NT2/D1 (cell line): ENCODE measurements around the gene NFU1.
"Not testable (repeated sequence)": the region's sequence is repeated elsewhere in the genome, so short reads cannot be mapped to it uniquely, and the experiment has no call there.

ENCODE experiments used
- DNase-seq: peaks from one replicate; pipeline ENCODE4 v3.0.0-alpha.2; 2011; ENCODE audit warnings: low read depth, low spot score
- H3K27me3 ChIP-seq: 2 replicates; pipeline ENCODE4 v1.6.0; 2011; ENCODE audit warnings: mild to moderate bottlenecking; ENCODE audit not compliant: insufficient read length, insufficient read depth
- H3K36me3 ChIP-seq: 2 replicates; pipeline ENCODE4 v1.6.1; 2011; ENCODE audit warnings: mild to moderate bottlenecking, low read length, mixed read lengths; ENCODE audit not compliant: insufficient read depth, insufficient read length
- H3K4me1 ChIP-seq: 2 replicates; pipeline ENCODE4 v1.5.1; 2011; ENCODE audit not compliant: insufficient read depth, insufficient read length
- H3K4me3 ChIP-seq: 2 replicates; pipeline ENCODE4 v1.5.1; 2011; ENCODE audit warnings: low read depth; ENCODE audit not compliant: insufficient read length
- H3K9ac ChIP-seq: 2 replicates; pipeline ENCODE4 v1.6.0; 2011; ENCODE audit warnings: low read depth; ENCODE audit not compliant: insufficient read length
- H3K9me3 ChIP-seq: 2 replicates; pipeline ENCODE4 v1.5.1; 2011; ENCODE audit warnings: mild to moderate bottlenecking, low read length; ENCODE audit not compliant: insufficient read depth
- SUZ12 ChIP-seq: IDR thresholded peaks from 2 replicates; pipeline ENCODE4 v1.6.1; 2011; ENCODE audit not compliant: insufficient read length, insufficient read depth; ENCODE audit errors: extremely low read depth
- YY1 ChIP-seq: IDR thresholded peaks from 2 replicates; pipeline ENCODE4 v1.6.1; 2011; ENCODE audit not compliant: insufficient read length, insufficient read depth
- ZNF274 ChIP-seq: IDR thresholded peaks from 2 replicates; pipeline ENCODE4 v1.6.1; 2011; ENCODE audit warnings: mild to moderate bottlenecking, low read depth, low read length

The NFU1 gene

GRCh38 chr2:69429491-69430183, 7.6 kb downstream of the NFU1 start:
- peaks cover 24% of the 10 kb centered on the region for H3K36me3 ChIP-seq
- no peak for TF ChIP-seq ZNF274
- no peak for TF ChIP-seq YY1
- no peak for TF ChIP-seq SUZ12
- no peak for DNase-seq

DNA sequence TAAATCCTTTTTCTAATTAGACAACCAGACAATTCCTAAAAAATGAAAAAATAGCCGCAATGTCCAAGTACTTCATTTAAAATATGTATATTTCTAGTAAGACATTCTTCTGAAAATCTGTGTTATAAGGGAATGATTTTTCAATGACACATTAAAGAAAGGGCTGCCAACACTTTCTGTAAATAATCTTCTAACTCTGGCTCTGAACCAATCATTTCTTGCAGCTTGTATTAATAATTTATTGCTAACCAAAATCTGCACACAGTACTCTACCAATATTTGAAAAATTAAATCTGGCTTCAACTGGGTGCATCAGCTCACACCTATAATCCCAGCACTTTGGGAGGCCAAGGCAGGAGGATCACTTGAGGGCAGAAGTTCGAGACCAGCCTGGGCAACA, 8.3 kb downstream of the NFU1 start:
- TF ChIP-seq SUZ12: no peak
- no peaks in the 10 kb centered on the region for H3K4me1 ChIP-seq
- peaks cover 24% of the 10 kb centered on the region for H3K36me3 ChIP-seq
- H3K9ac ChIP-seq: no peak overlapping the region
- H3K27me3 ChIP-seq: no peaks in the 10 kb centered on the region
- no peaks in the 10 kb centered on the region for H3K9me3 ChIP-seq
- H3K4me3 ChIP-seq: no peak overlapping the region
- DNase-seq: no peak

More at GRCh38 chr2:69429491-69430183, 7.6 kb downstream of the NFU1 start:
- no peaks in the 10 kb centered on the region for H3K27me3 ChIP-seq
- no peak overlapping the region for H3K4me3 ChIP-seq
- H3K9me3 ChIP-seq: no peaks in the 10 kb centered on the region
- H3K4me1 ChIP-seq: no peaks in the 10 kb centered on the region
- H3K9ac ChIP-seq: no peak overlapping the region

DNA sequence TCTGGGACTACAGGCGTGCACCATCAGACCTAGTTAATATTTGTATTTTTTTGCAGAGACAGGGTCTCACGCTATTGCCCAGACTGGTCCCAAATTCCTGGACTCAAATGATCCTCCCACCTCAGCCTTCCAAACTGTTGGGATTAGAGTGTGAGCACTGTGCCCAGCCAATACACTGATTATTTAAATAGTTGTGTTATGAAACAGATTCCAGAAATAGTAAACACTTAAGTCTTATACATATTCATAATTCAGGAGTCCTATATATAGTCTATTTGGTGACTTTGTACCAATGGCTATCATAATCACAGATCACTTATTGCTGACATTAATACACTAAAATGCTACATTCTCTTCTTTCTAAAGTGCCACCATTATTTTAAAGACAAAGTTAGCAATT, 12.8 kb downstream of the NFU1 start:
- TF ChIP-seq YY1 (no peak), ZNF274 (no peak), SUZ12 (no peak)
- Histone ChIP-seq H3K27me3 (no peaks in the 10 kb centered on the region), H3K4me3 (no peak overlapping the region), H3K9ac (no peak overlapping the region), H3K9me3 (no peaks in the 10 kb centered on the region), H3K36me3 (peaks cover 24% of the 10 kb centered on the region), H3K4me1 (no peaks in the 10 kb centered on the region)
- DNase-seq: no peak

- Histone ChIP-seq H3K4me3 (no peak overlapping the region), H3K36me3 (peaks cover 21% of the 10 kb centered on the region), H3K9me3 (no peaks in the 10 kb centered on the region), H3K27me3 (no peaks in the 10 kb centered on the region), H3K4me1 (no peaks in the 10 kb centered on the region), H3K9ac (no peak overlapping the region)
- TF ChIP-seq SUZ12: no peak
- no peak for TF ChIP-seq YY1
- TF ChIP-seq ZNF274: no peak
- DNase-seq: no peak
These were observed 15.0 kb downstream of the NFU1 start for GRCh38 chr2:69422198-69422597.

GRCh38 chr2:69419111-69419510, 18.1 kb downstream of the NFU1 start:
- not testable (repeated sequence) for H3K27me3 ChIP-seq, H3K4me3 ChIP-seq, DNase-seq, H3K9me3 ChIP-seq, H3K4me1 ChIP-seq, H3K9ac ChIP-seq
- peaks cover 21% of the 10 kb centered on the region for H3K36me3 ChIP-seq

DNA sequence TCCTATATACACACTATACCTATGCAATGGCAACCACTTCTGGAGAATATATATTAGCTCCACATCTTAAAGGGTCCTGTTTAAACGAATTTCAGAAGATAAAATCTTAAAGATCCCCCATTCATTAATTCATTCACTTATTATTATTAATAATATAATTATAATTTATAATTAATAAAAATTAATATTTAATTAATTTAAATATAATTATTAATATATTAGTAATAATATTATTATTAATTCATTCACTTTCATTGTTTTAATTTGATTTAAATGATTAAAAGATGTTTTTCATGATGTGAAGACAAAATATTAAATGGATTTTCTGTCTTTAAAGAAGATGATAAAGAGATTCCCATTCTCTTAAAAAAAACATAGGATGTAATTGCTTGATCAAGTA, 21.1 kb downstream of the NFU1 start:
- no peaks in the 10 kb centered on the region for H3K9me3 ChIP-seq
- no peaks in the 10 kb centered on the region for H3K4me1 ChIP-seq
- TF ChIP-seq SUZ12: no peak
- TF ChIP-seq YY1: no peak
- TF ChIP-seq ZNF274: no peak
- H3K27me3 ChIP-seq: no peaks in the 10 kb centered on the region
- no peak for DNase-seq
- no peak overlapping the region for H3K9ac ChIP-seq
- H3K36me3 ChIP-seq: peaks cover 17% of the 10 kb centered on the region
- H3K4me3 ChIP-seq: no peak overlapping the region

DNA sequence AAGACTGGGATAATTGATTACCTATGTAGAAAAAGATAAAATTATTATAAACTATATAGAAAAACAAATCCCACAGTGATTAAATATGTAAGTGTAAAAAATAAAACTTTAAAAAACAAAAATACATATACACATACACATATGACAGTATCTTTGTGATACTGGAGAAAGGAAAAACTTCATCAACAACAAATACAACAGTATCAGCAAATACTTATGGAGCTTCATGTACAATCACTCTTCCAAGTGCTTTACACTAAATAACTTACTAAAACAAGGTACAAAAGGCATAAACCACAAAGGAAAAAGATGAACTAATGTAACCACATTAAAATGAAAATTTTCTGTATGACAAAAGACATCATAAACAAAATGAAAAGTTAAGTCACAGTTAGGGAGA, 26.1 kb downstream of the NFU1 start:
- Histone ChIP-seq H3K4me1 (no peaks in the 10 kb centered on the region), H3K9ac (no peak overlapping the region), H3K36me3 (peaks cover 13% of the 10 kb centered on the region), H3K4me3 (no peak overlapping the region), H3K9me3 (no peaks in the 10 kb centered on the region), H3K27me3 (no peaks in the 10 kb centered on the region)
- DNase-seq: no peak
- no peak for TF ChIP-seq YY1

GRCh38 chr2:69405306-69405705, 31.9 kb downstream of the NFU1 start:
- Histone ChIP-seq H3K4me3 (no peak overlapping the region), H3K9me3 (no peaks in the 10 kb centered on the region), H3K36me3 (peaks cover 20% of the 10 kb centered on the region), H3K4me1 (no peaks in the 10 kb centered on the region), H3K27me3 (no peaks in the 10 kb centered on the region), H3K9ac (no peak overlapping the region)
- TF ChIP-seq SUZ12 (no peak), YY1 (no peak), ZNF274 (no peak)
- no peak for DNase-seq
